Measurements from ENCODE around the gene ACCS.

The ACCS gene

DNA sequence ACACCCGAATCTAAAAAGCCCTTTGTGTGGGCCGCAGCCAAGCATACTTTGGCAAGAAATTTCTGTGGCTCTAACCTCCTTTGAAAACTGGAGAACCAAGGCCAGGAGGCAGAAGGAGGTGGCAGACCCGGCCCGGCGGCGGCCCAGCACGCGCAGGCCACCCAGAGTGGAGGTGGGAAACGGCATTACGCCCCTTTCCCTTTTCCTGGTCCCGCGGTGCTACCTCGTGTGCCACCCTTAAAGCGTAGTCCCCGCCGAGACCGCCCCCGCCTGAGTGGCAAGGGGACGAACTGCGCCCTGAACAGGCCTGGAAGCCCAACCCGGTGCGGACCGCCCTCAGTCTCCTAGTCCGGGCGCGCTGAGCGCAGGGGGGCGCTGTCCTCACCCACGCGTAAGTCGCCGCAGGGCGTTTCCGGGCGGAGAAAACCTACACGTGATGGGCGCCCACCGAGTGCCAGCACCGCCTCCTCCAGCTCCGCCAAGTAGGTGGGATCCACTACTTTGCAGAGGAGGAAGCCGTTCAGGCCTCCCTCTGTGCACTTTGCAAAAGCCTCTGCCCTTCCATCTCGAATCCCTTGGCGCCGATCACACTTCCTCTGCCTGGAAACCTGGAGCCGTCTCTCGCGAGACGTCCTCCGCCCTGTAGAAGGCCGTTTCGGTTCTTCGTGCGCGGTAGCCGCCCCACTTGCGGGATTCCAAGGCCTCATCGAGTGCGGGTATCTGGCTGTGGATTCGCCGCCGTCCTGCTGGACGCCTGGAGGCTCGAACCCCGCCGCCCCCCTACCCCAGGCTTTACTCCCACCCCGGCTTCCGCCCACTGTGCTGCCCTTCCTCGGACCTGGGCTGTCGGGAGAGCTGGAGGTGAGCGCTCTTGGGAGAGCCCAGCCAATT is at the start of gene ACCS:
TSS of gene ACCS (plus strand) at position 430 of the 891 bp plus-strand sequence. CDS start 1,358 bp downstream, outside the sequence.
- peak; percentile 75 to 79 for DNase-seq (ENCODE audit: low read depth in 2 of 2)

DNA sequence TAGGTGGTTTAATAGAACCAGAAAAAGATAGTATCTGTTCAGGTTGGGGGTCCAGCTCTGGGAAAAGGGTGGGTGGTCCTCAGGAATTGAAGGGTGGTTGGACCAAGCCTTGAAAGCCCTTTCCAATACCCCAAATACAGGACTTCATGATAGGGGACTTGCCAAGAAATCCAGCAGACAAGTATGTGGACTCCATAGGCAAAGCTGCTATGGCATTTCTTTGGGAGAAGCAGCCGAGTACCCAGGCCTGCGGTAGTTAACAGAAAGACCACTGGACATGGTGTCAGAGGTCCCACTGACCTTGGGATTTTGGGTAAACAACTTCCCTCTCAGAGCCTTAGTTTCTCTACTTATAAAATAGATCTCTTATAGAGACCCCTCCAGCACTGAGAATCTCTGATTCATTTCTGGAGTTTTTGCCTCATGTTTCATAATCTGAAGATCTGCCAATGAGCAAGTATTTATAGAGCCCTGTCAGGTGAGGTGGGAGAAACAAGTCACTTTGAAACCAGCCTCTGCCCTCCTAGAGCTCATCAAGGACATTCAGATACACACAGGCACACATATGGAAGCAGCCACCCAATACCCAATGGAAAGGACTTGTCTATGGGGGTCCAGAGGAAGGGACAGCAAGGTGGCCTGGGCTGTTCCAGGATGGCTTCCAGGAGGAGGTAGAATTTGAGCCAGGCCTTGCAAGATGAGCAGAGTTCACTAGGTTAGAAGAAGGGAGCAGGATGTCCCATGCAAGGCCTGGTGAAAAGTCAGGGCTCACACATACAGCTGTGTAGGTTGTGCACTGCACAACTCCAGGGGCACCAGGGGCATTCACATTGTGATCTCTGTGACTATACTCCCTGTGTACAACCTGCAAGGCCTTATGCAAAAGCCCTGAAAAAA is 49.3 kb upstream of the ACCS start:
- no peak for DNase-seq (ENCODE audit: low read depth in 2 of 2)

- no peak for DNase-seq (ENCODE audit: low read depth in 2 of 2)
These were observed 48.5 kb upstream of the ACCS start for GRCh38 chr11:44017443-44018126.

DNA sequence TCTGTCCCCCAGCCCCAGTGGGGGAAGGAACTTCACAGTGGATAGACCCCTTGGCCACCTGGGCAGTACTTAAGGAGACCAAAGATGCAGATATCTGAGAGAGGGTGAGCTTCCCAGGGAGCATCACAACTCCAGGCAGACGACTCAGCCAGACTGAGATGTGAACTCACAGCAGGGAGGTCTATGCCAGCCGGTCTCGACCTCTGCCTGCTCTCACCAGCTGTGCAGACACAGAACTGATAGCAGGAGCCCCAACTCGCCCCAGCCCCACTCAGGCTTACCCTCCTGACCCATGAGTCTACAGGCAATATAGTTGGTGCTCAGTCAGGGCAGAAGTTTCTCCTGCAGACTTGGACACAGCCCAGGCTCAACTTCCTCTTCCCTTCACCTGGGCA is 47.9 kb upstream of the ACCS start:
- DNase-seq (ENCODE audit: low read depth in 2 of 2), result no peak

DNA sequence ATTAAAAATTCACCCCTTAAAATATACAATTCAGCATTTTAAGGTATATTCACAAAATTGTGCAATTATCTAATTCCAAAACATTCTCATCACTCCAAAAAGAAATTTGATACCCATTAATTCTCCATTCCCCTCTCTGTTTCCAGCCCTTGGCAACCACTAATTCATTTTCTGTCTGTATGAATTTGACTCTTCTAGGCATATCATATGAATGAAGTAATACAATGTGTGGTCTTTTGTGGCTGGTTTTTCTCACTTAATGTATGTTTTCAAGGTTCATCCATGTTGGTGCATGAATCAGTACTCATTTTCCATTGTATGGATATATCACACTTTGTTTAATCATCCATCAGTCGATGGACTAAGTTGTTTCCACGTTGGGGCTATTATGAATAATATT is 47.2 kb upstream of the ACCS start:
- no peak for DNase-seq (ENCODE audit: low read depth in 2 of 2)

DNA sequence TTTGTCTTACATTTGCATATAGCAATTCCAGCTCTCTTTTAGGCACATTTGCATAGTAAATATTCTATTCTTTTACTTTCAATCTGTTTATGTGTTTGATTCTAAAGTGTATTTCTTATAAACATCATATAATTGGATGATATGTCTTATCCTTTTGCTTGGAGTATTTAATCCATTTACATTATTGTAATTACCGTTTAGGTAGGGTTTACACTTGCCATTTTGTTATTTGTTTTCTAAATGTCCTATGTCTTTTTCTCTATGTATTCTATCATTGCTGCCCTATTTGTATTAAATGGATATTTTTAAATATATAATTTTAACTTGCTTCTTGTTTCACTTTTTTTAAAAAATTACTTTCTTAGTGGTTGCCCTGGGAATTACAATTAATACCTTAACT is 41.1 kb upstream of the ACCS start:
- no peak for DNase-seq (ENCODE audit: low read depth in 2 of 2)

DNA sequence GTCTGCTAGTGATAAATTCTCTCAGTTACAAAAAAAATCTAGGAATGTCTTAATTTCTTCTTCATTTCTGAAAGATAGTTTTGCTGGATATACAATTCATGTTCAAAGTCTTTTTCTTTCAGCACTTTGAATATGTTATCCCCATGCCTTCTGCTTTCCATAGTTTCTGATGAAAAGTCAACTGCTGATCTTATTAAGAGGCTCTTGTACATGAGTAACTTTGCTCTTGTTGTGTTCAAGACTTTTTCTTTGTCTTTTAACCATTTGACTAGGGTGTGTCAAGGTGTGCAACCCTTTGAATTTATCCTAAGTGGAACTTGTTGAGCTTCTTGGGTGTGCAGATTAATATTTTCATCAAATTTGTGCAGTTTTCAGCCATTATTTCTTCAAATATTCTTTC is 40.3 kb upstream of the ACCS start:
- no peak for DNase-seq (ENCODE audit: low read depth in 2 of 2)

DNA sequence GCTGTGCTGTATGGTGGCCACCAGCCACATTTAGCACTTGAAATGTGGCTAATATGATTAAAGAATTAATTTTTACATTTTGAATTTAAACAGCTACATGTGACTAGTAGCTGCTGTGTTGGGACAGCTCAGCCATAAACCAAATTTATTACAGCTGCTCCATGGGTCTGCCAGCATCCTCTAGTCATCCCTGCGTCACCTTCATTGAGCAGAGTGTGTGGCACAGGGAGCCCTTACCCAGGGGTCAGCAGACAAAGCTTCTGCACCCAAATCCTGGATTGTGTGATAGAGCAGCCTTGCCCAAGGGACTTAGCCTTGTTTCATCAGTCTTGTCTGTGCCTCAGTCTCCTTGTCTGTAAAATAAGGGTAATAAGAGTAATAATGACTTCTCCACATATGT is 37.7 kb upstream of the ACCS start:
- no peak for DNase-seq (ENCODE audit: low read depth in 2 of 2)

DNA sequence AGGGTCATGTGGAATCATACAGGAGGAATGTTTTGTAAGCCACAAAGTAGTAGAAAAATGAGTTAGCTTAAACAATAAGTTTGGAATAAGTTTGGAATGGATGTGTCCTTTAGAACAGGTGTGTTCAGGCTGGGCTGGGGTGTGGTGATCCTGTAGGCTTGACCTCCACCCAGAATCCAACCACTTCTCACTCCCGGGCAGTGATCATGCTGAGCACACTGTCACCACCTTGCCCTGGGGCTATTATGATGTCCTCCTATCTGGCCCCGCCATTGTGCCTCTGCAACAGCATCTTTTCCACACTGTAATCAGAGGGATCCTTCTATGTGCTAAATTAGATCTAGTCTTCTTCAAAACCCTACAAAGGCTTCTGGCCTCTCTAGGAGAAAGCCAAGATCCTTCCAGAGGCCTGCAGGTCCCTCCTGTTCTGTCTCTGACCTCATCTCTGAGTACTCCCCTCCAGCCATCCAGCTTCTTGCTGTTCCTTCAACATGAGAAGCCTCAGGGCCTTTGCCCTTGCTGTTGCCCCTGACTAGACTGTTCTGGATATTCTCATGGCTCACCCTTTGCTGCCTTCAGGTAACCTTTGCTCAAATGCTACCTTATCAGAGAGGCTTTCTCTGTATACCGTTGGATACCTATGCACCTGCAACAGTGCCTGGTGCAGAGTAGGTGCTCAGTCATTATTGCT is 37.1 kb upstream of the ACCS start:
- DNase-seq (ENCODE audit: low read depth in 2 of 2), result no peak

- DNase-seq (ENCODE audit: low read depth in 2 of 2), result no peak
These were observed 36.6 kb upstream of the ACCS start for GRCh38 chr11:44029507-44029845.

DNA sequence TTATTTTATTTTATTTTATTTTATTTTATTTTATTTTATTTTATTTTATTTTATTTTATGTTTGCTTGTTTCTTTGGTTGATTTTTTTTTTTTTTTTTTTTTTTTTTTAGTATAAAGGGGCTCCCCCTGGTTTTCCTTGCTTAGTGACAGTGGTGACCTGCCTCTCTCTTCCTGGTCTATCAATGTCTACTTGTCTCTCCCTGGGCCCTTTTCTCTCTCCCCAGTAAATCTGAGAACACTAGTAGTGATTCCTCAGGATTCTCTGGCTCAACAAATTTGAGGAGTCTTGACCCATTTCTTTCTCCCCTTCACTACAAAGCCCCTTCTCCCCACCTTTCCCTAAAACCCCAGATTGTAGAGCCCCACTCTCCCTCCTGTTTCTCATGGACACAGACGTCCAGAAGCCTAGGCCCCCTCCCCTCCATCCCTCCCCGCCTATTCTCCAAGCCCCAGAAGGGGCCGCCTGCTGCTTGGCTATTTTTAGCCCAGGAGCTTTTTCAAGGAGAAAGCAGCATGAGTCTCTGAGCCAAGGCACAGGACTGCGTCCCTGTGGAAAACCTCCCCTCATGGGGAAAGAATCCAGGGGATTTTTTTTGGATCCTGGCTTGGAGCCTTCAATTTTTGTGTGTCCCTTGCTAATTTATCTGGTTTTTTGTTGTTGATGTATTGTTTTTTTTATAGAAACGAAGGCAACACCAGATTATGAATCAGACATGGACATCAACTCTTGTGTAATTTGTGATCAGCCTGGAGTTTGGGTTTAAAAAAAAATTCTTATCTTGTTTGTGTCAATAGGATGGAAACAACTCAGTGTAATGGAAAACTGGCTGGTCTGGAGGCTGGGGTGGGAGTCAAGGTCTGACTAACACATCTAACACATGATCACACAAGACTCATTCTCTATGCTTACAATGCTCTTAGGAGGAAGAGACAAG is 35.8 kb upstream of the ACCS start:
- DNase-seq (ENCODE audit: low read depth in 2 of 2), result no peak

DNA sequence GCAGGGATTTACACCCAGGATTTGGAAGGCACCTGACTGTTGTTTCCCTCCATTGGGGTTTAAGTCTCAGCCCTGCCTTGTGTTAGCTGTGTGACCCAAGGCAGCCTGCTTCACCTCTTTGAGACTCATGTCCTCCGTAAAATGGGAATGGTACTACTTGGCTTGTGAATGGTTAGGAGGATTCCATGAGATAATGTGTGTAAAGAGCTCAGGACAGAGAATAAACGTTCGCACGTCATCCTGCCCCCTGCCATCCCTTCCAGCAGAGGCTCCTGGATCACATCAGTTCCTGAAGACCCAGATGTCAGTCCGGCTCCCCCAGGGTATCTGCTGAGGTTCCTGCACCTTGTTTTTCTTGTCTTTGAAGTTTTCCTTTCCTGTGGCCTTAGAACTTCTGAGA is 35.1 kb upstream of the ACCS start:
- no peak for DNase-seq (ENCODE audit: low read depth in 2 of 2)

- DNase-seq (ENCODE audit: low read depth in 2 of 2), result no peak
These were observed 34.5 kb upstream of the ACCS start for GRCh38 chr11:44031549-44031948.

DNA sequence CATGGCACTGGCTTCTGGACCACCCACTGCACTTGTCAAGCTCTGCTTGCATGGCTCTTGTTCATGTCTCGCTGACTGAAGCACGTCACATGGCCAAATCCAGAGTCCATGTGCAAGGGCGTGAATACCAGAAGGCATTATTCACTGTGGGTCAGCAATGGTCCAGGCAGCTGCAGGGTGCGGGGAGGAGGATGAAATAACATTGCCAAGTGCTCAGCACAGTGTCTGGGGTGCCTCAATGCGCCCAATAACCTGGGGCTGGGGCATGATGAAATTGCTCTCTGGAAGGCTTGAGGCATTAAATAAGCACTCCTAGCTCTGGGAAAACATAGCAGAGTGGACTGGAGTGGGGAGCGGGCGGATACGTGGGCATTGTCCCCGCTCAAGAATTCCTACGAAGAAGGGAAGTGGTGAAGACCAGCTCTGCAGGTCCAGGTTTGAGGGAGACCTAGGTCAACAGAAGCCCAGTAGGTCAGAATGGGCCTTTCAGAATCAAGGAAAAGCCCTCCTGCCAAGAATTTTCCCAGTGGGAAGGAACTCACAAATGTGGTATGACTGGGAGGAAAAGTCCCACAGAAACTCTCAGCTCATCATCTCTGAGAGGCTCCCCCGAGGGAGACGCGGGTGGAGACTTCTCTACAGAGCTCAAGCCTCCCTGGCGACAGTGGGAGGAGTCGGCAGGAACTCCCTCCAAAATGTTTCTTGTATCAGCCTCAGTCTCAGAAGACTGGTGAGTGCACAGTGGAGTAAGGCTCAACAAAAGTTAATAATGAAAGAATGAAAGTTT is 33.6 kb upstream of the ACCS start:
- DNase-seq (ENCODE audit: low read depth in 2 of 2), result no peak

DNA sequence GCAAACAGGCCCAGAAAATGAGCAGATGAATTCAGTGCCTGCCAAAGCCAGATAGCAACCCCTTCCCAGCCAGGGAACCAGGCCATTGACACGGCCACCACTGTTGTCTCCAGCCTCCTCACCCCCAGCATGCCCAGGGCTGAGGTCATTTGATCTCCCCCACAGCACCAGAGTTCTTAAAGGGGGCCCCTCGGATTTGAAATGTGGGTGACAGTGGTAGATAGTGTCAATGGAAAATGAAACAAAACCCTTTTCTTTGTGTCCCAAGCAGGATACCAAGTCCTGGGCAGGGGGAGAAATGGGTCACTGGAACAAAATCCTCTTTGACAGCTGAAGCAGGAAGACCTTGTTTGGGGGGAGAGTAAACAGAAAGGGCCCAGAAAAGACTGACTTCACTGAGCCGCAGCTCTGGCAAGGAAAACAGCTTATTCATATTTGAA is 32.6 kb upstream of the ACCS start:
- no peak for DNase-seq (ENCODE audit: low read depth in 2 of 2)

DNA sequence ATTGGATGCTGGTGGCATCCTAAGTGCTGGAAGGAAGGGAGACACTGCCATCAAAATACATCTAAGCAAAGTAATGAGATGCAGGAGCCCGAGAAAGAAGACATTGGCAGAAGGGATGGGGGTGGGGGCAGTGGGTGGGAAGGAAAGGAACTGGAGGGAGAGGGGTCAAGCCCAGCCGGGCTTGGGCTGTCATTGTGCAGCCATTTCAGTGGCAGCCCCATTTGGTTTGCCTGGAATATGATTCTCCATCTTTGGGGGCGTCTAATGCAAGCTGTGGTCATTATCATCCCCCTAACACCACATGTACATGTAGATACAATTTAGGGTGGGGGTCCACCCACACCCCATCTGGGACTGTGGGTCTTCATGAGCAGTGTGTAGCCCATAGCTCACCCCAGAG is 32.2 kb upstream of the ACCS start:
- DNase-seq (ENCODE audit: low read depth in 2 of 2), result no peak

DNA sequence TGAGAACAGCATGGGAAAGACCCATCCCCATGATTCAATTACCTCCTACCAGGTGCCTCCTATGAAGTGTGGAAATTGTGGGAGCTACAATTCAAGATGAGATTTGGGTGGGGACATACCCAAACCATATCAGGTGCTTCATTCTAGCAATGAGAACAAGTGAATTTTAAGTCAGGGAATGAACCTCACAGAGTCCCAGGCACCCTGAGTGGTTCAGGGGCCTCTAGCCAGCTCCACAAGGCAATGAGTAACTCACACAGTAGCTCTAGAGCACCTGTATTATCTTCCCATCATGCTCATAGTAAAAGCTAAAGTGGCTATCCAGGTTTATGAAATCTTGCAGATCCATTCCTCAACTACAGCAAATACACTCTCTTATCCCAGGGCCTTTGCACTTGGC is 31.4 kb upstream of the ACCS start:
- DNase-seq (ENCODE audit: low read depth in 2 of 2), result no peak

DNA sequence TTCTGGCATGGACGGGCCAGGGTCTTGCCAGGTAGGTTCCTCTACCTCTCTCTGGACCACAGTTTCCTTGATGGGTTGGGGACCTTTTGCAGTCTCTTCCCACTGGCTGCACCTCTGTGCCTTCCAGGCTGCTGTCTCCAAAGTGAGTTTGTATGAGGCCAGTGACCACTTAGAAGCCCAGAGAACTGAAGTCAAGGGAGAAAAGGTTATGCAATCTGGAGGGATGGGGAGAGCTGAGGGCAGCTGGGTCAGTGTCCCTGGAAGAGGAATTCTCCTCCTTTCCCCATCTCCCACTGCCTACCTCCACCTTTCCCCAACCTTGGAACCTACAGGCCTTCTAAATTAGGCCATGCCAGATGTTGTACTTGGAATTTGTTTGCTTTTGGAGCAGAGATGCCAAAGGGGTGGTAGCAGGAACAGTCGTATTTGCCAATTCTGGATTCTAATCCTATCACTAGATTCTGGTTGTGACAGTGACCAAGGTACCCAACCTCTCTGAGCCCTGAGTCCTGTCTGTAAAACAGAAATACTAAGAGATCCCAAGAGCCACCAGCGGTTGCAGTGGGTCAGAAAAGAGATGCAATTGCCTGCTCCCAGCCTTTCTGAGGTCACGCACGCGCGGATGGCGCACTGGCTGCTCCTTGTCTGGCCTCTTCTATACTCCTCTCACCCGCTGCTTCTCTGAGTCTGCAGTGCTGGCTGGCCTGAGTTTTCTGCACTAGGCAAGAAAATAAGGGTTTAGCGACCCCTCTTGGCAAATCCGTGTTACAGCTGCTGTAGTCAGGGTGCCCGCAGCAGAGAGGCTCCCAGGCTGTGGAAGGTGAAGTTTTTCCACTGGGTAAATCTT is 29.0 kb upstream of the ACCS start:
- no peak for DNase-seq (ENCODE audit: low read depth in 2 of 2)

GRCh38 chr11:44037658-44037998 is 28.4 kb upstream of the ACCS start:
- no peak for DNase-seq (ENCODE audit: low read depth in 2 of 2)
